BE2C (cell line): ENCODE measurements around the gene ATP5MC2.
"Not testable (repeated sequence)": the region's sequence is repeated elsewhere in the genome, so short reads cannot be mapped to it uniquely, and the experiment has no call there.

ENCODE experiments used
- DNase-seq: peaks from one replicate; pipeline ENCODE4 v3.0.0-alpha.2; 2020
- H3K27me3 ChIP-seq: fragments of 250-450 bp; sonication (Bioruptor Pico); 2 replicates; pipeline ENCODE4 v1.5.1; 2020; ENCODE audit warnings: mild to moderate bottlenecking
- H3K36me3 ChIP-seq: fragments of 250-450 bp; sonication (Bioruptor Pico); 2 replicates; pipeline ENCODE4 v1.5.1; 2020; ENCODE audit warnings: mild to moderate bottlenecking
- H3K4me1 ChIP-seq: fragments of 250-450 bp; sonication (Bioruptor Pico); 2 replicates; pipeline ENCODE4 v1.5.1; 2020
- H3K4me3 ChIP-seq: 2 replicates; pipeline ENCODE4 v1.5.1; 2011; ENCODE audit warnings: low read depth, low read length
- H3K9me3 ChIP-seq: fragments of 250-450 bp; sonication (Bioruptor Pico); 2 replicates; pipeline ENCODE4 v1.5.1; 2020
- CTCF ChIP-seq: IDR thresholded peaks from 2 replicates; pipeline ENCODE4 v1.5.1; 2012; ENCODE audit warnings: mild to moderate bottlenecking, low read depth, low read length

The ATP5MC2 gene

GRCh38 chr12:53652366-53652765 lies 23.5 kb downstream of the ATP5MC2 start:
- no peaks in the 10 kb centered on the region for H3K27me3 ChIP-seq
- DNase-seq: no peak
- no peak for TF ChIP-seq CTCF
- H3K9me3 ChIP-seq: no peaks in the 10 kb centered on the region
- no peaks in the 10 kb centered on the region for H3K36me3 ChIP-seq
- no peak overlapping the region for H3K4me3 ChIP-seq
- H3K4me1 ChIP-seq: no peaks in the 10 kb centered on the region

- H3K9me3 ChIP-seq: no peaks in the 10 kb centered on the region
- TF ChIP-seq CTCF: no peak
These were observed 24.1 kb downstream of the ATP5MC2 start for GRCh38 chr12:53651737-53652136.

GRCh38 chr12:53646300-53646699 lies 29.6 kb downstream of the ATP5MC2 start:
- not testable (repeated sequence) for DNase-seq, H3K9me3 ChIP-seq, H3K27me3 ChIP-seq, H3K4me3 ChIP-seq, H3K4me1 ChIP-seq, H3K36me3 ChIP-seq

More at GRCh38 chr12:53651737-53652136, 24.1 kb downstream of the ATP5MC2 start:
- H3K27me3 ChIP-seq: no peaks in the 10 kb centered on the region
- no peaks in the 10 kb centered on the region for H3K4me1 ChIP-seq
- DNase-seq: no peak
- H3K4me3 ChIP-seq: no peak overlapping the region
- H3K36me3 ChIP-seq: no peaks in the 10 kb centered on the region

- DNase-seq: no peak
- H3K27me3 ChIP-seq: no peaks in the 10 kb centered on the region
- H3K36me3 ChIP-seq: no peaks in the 10 kb centered on the region
- H3K4me3 ChIP-seq: no peak overlapping the region
- no peaks in the 10 kb centered on the region for H3K9me3 ChIP-seq
- no peaks in the 10 kb centered on the region for H3K4me1 ChIP-seq
- TF ChIP-seq CTCF: no peak
These were observed 30.7 kb downstream of the ATP5MC2 start for GRCh38 chr12:53645165-53645564.

- no peaks in the 10 kb centered on the region for H3K36me3 ChIP-seq
- H3K27me3 ChIP-seq: no peaks in the 10 kb centered on the region
- no peak overlapping the region for H3K4me3 ChIP-seq
- DNase-seq: no peak
- H3K4me1 ChIP-seq: no peaks in the 10 kb centered on the region
- H3K9me3 ChIP-seq: no peaks in the 10 kb centered on the region
- TF ChIP-seq CTCF: no peak
These were observed 31.8 kb downstream of the ATP5MC2 start for GRCh38 chr12:53644133-53644532.

- no peak overlapping the region for H3K4me3 ChIP-seq
- DNase-seq: no peak
- TF ChIP-seq CTCF: no peak
- H3K36me3 ChIP-seq: no peaks in the 10 kb centered on the region
- no peaks in the 10 kb centered on the region for H3K4me1 ChIP-seq
- no peaks in the 10 kb centered on the region for H3K9me3 ChIP-seq
- H3K27me3 ChIP-seq: no peaks in the 10 kb centered on the region
These were observed 32.5 kb downstream of the ATP5MC2 start for GRCh38 chr12:53643232-53643979.
